Tibial nerve (tissue), 4 donors: ENCODE results near the gene PRDX5. TPM values are rescaled to one million over a fixed set of nuclear protein-coding genes. Genes with fewer than 3 reads are reported as not detected.
"Not testable (repeated sequence)": the region's sequence is repeated elsewhere in the genome, so short reads cannot be mapped to it uniquely, and the experiment has no call there.

ENCODE experiments used
- DNase-seq, 2 donors: peaks; one replicate each; pipeline ENCODE4 v3.0.0-alpha.2; 2019; ENCODE audit warnings: low spot score in 2 of 2
- H3K27ac ChIP-seq, 4 donors: fragments of 200-600 bp; sonication (generic) in 3 of 4; one replicate each; pipeline ENCODE4 v1.5.1; 2017 to 2019; ENCODE audit warnings: mild to moderate bottlenecking in 1 of 4
- H3K27me3 ChIP-seq, 2 donors: fragments of 200-600 bp; sonication (generic) in 1 of 2; one replicate each; pipeline versions ENCODE4 v1.5.1 to v1.6.0; 2017 to 2019
- H3K36me3 ChIP-seq, 3 donors: fragments of 200-600 bp; sonication (generic); one replicate each; pipeline ENCODE4 v1.5.1; 2018 to 2019
- H3K4me1 ChIP-seq, 4 donors: fragments of 200-600 bp; sonication (generic) in 3 of 4; one replicate each; pipeline ENCODE4 v1.5.1; 2017 to 2019
- H3K4me3 ChIP-seq, 4 donors: fragments of 200-600 bp; sonication (generic) in 3 of 4; one replicate each; pipeline ENCODE4 v1.5.1; 2017 to 2019; ENCODE audit warnings: mild to moderate bottlenecking in 1 of 4, moderate library complexity in 1 of 4
- H3K9me3 ChIP-seq, 4 donors: fragments of 200-600 bp; sonication (generic) in 3 of 4; one replicate each; pipeline ENCODE4 v1.5.1; 2017 to 2019
- CTCF ChIP-seq, 5 experiments: fragments of 200-600 bp in 3 of 5; fragments of 450-650 bp in 2 of 5; sonication (generic) in 3 of 5; IDR thresholded peaks; one replicate each; pipeline ENCODE4 v1.5.1; 2016 to 2019; ENCODE audit warnings: antibody characterized with exemption in 5 of 5, mild to moderate bottlenecking in 3 of 5, moderate library complexity in 2 of 5
- EP300 ChIP-seq, 2 donors: sonication (generic); formaldehyde crosslinking; IDR thresholded peaks; one replicate each; pipeline ENCODE4 v1.6.1; 2017; ENCODE audit warnings: antibody characterized with exemption in 2 of 2, mild to moderate bottlenecking in 1 of 2
- POLR2A ChIP-seq, 2 donors: fragments of 450-650 bp; IDR thresholded peaks; one replicate each; pipeline ENCODE4 v1.6.1; 2017; ENCODE audit warnings: antibody characterized with exemption in 2 of 2, mild to moderate bottlenecking in 2 of 2, moderate library complexity in 2 of 2
- WGBS, 2 donors: methylation state at CpG; one replicate each; pipeline ENCODE4 v1.1.5; 2018; 5-methylcytosine and 5-hydroxymethylcytosine counted together
- total RNA-seq, 4 donors: library from RNA; depleted of rRNA; stranded (reverse); fragments of >200 nt; gene quantifications; one replicate each; pipeline ENCODE4 v1.1.0, GENCODE V29; 2016

The PRDX5 gene
- total RNA-seq, 4 donors from 2014 or later = 142 to 246 (median 204) TPM

DNA sequence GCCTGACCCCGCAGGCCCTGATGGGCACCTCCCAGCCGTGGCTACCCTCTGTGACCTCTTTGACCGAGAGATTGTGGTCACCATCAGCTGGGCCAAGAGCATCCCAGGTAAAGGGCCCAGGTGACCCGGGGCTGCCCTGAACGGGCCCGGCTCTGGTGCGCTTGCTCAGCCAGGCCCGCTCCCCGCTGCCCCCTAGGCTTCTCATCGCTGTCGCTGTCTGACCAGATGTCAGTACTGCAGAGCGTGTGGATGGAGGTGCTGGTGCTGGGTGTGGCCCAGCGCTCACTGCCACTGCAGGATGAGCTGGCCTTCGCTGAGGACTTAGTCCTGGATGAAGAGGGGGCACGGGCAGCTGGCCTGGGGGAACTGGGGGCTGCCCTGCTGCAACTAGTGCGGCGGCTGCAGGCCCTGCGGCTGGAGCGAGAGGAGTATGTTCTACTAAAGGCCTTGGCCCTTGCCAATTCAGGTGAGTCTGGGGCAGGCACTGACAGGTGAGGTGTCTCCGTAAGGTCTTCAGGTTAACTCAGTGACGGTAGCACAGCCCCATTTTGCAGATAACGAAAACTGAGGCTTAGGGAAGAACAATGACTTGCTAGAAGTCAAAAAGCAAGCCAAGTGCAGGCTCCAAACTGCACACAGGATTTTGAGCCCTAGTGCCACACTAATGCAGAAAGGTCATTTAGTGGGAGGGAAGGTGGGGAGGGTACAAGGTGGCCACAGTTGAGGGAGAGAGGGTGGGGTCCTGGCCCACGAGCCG is 2.9 kb upstream of the PRDX5 start:
- peaks cover 0 to 39% (median 8%) of the 10 kb centered on the region in 3 donors for H3K36me3 ChIP-seq
- no peak overlapping the region for H3K4me3 ChIP-seq
- 82 to 91% methylated on average over 12 to 20 of the region's 24 CpGs for WGBS, 2 donors
- peaks cover 0 to 29% (median 13%) of the 10 kb centered on the region in 4 donors for H3K4me1 ChIP-seq
- DNase-seq = no peak
- no peaks in the 10 kb centered on the region for H3K9me3 ChIP-seq
- no peaks in the 10 kb centered on the region for H3K27me3 ChIP-seq
- TF ChIP-seq POLR2A (IDR thresholded peaks at IDR 0.05) (no peak), CTCF (IDR thresholded peaks at IDR 0.05) (no peak), EP300 (IDR thresholded peaks at IDR 0.05) (no peak)
- no peak overlapping the region for H3K27ac ChIP-seq

DNA sequence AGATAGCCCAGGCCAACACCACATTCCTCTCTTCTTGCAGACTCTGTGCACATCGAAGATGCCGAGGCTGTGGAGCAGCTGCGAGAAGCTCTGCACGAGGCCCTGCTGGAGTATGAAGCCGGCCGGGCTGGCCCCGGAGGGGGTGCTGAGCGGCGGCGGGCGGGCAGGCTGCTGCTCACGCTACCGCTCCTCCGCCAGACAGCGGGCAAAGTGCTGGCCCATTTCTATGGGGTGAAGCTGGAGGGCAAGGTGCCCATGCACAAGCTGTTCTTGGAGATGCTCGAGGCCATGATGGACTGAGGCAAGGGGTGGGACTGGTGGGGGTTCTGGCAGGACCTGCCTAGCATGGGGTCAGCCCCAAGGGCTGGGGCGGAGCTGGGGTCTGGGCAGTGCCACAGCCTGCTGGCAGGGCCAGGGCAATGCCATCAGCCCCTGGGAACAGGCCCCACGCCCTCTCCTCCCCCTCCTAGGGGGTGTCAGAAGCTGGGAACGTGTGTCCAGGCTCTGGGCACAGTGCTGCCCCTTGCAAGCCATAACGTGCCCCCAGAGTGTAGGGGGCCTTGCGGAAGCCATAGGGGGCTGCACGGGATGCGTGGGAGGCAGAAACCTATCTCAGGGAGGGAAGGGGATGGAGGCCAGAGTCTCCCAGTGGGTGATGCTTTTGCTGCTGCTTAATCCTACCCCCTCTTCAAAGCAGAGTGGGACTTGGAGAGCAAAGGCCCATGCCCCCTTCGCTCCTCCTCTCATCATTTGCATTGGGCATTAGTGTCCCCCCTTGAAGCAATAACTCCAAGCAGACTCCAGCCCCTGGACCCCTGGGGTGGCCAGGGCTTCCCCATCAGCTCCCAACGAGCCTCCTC is 2.0 kb upstream of the PRDX5 start:
- H3K36me3 ChIP-seq = peaks cover 0 to 48% (median 13%) of the 10 kb centered on the region in 3 donors

GRCh38 chr11:64316672-64317324 is 1.1 kb upstream of the PRDX5 start:
- no peaks in the 10 kb centered on the region for H3K27me3 ChIP-seq
- no peak for DNase-seq
- TF ChIP-seq POLR2A (IDR thresholded peaks at IDR 0.05) (no peak), CTCF (IDR thresholded peaks at IDR 0.05) (peak in 1 of 5 experiments; percentile 7)
- peak overlapping the region; percentile 51 to 96 (median 84) for H3K4me3 ChIP-seq
- H3K9me3 ChIP-seq = no peaks in the 10 kb centered on the region
- peaks cover 0 to 29% (median 13%) of the 10 kb centered on the region in 4 donors for H3K4me1 ChIP-seq
- H3K27ac ChIP-seq = peak overlapping the region; percentile 96 to 99 (median 98)
- 12 to 17% methylated on average over 14 to 16 of the region's 32 CpGs for WGBS, 2 donors
- peaks cover 0 to 57% (median 19%) of the 10 kb centered on the region in 3 donors for H3K36me3 ChIP-seq

More for the DNA sequence above, 2.0 kb upstream of the PRDX5 start:
- WGBS, 2 donors = 69 to 77% methylated on average over 16 to 23 of the region's 25 CpGs
- not testable (repeated sequence) for H3K27me3 ChIP-seq, DNase-seq, H3K9me3 ChIP-seq
- peak overlapping the region in 1 of 4 donors; percentile 96 for H3K4me3 ChIP-seq
- H3K4me1 ChIP-seq = peaks cover 0 to 29% (median 13%) of the 10 kb centered on the region in 4 donors
- peak overlapping the region in 2 of 4 donors; percentile 96 to 98 for H3K27ac ChIP-seq

DNA sequence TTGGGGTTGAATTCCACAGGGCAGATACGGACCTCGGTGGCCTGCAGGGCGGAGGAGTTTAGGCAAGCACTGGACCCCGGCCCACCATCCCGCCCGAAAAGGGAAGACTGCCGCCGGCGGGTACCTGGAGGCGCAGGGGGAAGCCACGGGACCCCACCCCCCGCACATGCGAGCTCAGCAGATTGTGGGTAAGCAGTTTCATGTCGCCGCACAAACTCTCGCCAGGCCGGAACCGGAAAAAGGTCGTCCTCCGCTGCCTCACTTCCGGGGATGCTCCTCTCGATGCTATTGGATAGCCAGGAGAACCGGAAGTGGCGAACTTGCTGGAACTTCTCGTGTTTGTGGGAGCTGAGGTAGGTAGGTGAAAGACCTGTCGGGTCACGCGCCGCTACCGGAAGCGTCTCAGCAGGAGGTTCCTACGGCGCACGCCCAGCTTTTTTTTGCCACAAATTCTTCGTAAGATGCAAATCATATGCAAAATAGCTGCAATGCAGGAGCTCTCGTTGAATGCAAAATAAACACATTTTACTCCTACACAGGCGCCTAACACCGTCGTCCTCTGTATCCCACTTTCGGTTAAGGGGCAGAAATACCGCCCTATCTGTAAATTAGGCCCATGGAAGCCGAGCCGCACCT is 478 bp upstream of the PRDX5 start, which contains the start of gene TRMT112:
Gene TRMT112 (minus strand): TSS at position 235 of the 636 bp plus-strand sequence. CDS start 33 bp downstream, at position 202.
- peak within 1 kb of the TSS; percentile 51 to 96 (median 84) for H3K4me3 ChIP-seq
- TF ChIP-seq POLR2A (IDR thresholded peaks at IDR 0.05) (peak; percentile 58 to 91), EP300 (IDR thresholded peaks at IDR 0.05) (peak; percentile 92 to 94), CTCF (IDR thresholded peaks at IDR 0.05) (peak in 1 of 5 experiments; percentile 6)
- no peaks in the 10 kb centered on the region for H3K9me3 ChIP-seq
- H3K36me3 ChIP-seq = peaks cover 0 to 63% (median 19%) of the 10 kb centered on the region in 3 donors
- WGBS, 2 donors = 1 to 2% methylated on average over 27 to 37 of the region's 43 CpGs
- H3K4me1 ChIP-seq = peaks cover 0 to 32% (median 13%) of the 10 kb centered on the region in 4 donors
- peak; percentile 92 to 98 for DNase-seq
- peak within 1 kb of the TSS; percentile 96 to 99 (median 98) for H3K27ac ChIP-seq
- no peaks in the 10 kb centered on the region for H3K27me3 ChIP-seq
